Ovary (tissue), 3 donors: Measurements from ENCODE around the gene ABLIM1.

Experiments
- CTCF ChIP-seq, 3 donors: fragments of 450-650 bp in 2 of 3; fragments of 200-600 bp in 1 of 3; IDR thresholded peaks; one replicate each; pipeline versions ENCODE4 v1.5.1 to v1.8.0; 2016 to 2022; ENCODE audit warnings: antibody characterized with exemption in 3 of 3, mild to moderate bottlenecking in 1 of 3
- EP300 ChIP-seq: sonication (generic); formaldehyde crosslinking; IDR thresholded peaks from one replicate; pipeline ENCODE4 v1.6.1; 2017; ENCODE audit warnings: antibody characterized with exemption
- POLR2A ChIP-seq: fragments of 450-650 bp; IDR thresholded peaks from one replicate; pipeline ENCODE4 v1.6.1; 2017; ENCODE audit warnings: antibody characterized with exemption, mild to moderate bottlenecking, moderate library complexity
- donor health status: DM: no; HTN: no; CAD: no.

- TF ChIP-seq POLR2A = no peak
- no peak for TF ChIP-seq EP300
- TF ChIP-seq CTCF (IDR thresholded peaks at IDR 0.05) = no peak
Observed at GRCh38 chr10:114665873-114666272, 7.8 kb upstream of the ABLIM1 start.
